Osteoblast (primary cell): ENCODE measurements around the gene CTNNBIP1. TPM values are rescaled to one million over a fixed set of nuclear protein-coding genes. Genes with fewer than 3 reads are reported as not detected.

Experiments used
- DNase-seq: peaks from one replicate; pipeline ENCODE4 v3.0.0; 2011; ENCODE audit warnings: low spot score, mixed read lengths; ENCODE audit not compliant: insufficient read length; ENCODE audit errors: missing footprints
- H2AFZ ChIP-seq: 2 replicates; pipeline ENCODE4 v1.6.0; 2011; ENCODE audit warnings: mild to moderate bottlenecking, low read length
- H3K27ac ChIP-seq: 2 replicates; pipeline ENCODE4 v1.5.1; 2011; ENCODE audit warnings: mild to moderate bottlenecking, low read depth, low read length, moderate library complexity
- H3K27me3 ChIP-seq: 2 replicates; pipeline ENCODE4 v1.6.0; 2012; ENCODE audit warnings: mild to moderate bottlenecking, control low read depth, inconsistent platforms, low read length, moderate library complexity; ENCODE audit not compliant: insufficient read depth
- H3K36me3 ChIP-seq: 2 replicates; pipeline ENCODE4 v1.5.1; 2011; ENCODE audit warnings: mild to moderate bottlenecking, low read length, control low read depth, moderate library complexity; ENCODE audit not compliant: insufficient read depth
- H3K4me1 ChIP-seq: 2 replicates; pipeline ENCODE4 v1.5.1; 2011; ENCODE audit warnings: mild to moderate bottlenecking, low read length, control low read depth, moderate library complexity; ENCODE audit not compliant: insufficient read depth
- H3K4me2 ChIP-seq: 2 replicates; pipeline ENCODE4 v1.6.0; 2011; ENCODE audit warnings: mild to moderate bottlenecking, low read length; ENCODE audit not compliant: insufficient read depth
- H3K4me3 ChIP-seq: fragments of 200-600 bp; sonication (generic); 3 replicates; pipeline ENCODE4 v1.5.1; 2012; ENCODE audit warnings: mild to moderate bottlenecking, low read length, inconsistent platforms; ENCODE audit not compliant: insufficient read depth
- H3K79me2 ChIP-seq: 2 replicates; pipeline ENCODE4 v1.6.0; 2012; ENCODE audit warnings: mild to moderate bottlenecking, low read length, control low read depth, inconsistent platforms; ENCODE audit not compliant: insufficient read depth
- H3K9me3 ChIP-seq: 2 replicates; pipeline ENCODE4 v1.5.1; 2011; ENCODE audit warnings: low read depth, low read length, control low read depth
- H4K20me1 ChIP-seq: 2 replicates; pipeline ENCODE4 v1.6.0; 2012; ENCODE audit warnings: mild to moderate bottlenecking, low read length, control low read depth; ENCODE audit not compliant: insufficient read depth
- CTCF ChIP-seq: IDR thresholded peaks from 2 replicates; pipeline ENCODE4 v1.5.1; 2011; ENCODE audit warnings: mild to moderate bottlenecking, low read depth, low read length, moderate library complexity; ENCODE audit errors: extremely low read depth
- total RNA-seq: library from RNA; depleted of rRNA; stranded (reverse); fragments of >200 nt; gene quantifications from 2 replicates; pipeline ENCODE4 v1.2.3, GENCODE V29; 2012

Gene CTNNBIP1, protein sequence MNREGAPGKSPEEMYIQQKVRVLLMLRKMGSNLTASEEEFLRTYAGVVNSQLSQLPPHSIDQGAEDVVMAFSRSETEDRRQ
- total RNA-seq, result 17.7 and 18.5 TPM in 2 replicates

DNA sequence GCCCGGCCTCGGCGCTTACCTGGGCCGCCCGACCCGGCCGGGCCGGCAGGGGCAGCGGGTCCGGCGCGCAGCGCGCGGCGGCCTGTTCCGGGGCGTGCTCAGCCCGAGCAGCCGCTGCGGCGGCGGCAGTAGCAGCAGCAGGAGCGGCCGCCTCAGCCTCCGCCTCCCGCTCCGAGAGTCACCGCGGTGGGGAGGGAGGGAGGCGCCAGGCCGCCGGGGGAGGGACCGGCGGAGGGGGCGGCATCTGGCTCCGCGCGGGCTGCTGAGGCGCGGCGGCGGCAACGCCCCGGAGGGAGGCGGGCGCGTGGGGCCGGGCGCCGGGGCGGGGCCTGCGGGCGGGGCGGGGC is at the start of gene CTNNBIP1:
Gene CTNNBIP1 (minus strand): TSS at position 194 of the 347 bp plus-strand sequence. CDS start 38,205 bp downstream, outside the sequence.
- DNase-seq, result peak; percentile 100
- no peak for TF ChIP-seq CTCF

DNA sequence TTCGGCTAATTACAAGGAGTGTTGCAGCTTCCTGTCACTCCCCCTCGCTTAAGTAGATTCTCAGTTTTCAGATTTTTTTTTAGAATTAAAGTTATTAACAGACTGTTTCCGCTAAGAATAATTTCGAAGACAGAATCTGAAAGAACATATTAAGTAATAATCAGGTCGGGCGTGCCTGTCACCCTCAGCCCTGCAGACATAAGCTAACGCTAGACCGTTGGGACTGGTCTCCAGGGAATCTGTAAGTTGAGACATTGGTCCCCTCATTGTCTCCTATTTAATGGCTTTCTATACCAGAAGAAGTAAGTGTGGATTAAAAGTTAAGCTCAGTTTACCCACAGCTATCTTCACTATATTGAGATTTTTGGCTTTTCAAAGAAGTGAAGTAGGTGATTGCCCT is 47.7 kb upstream of the CTNNBIP1 start:
- H3K4me1 ChIP-seq, result no peaks in the 10 kb centered on the region
- no peaks in the 10 kb centered on the region for H3K36me3 ChIP-seq
- H3K9me3 ChIP-seq, result no peaks in the 10 kb centered on the region
- H3K4me2 ChIP-seq, result no peak overlapping the region
- peaks cover 1% of the 10 kb centered on the region for H3K79me2 ChIP-seq
- no peak overlapping the region for H3K27ac ChIP-seq
- no peaks in the 10 kb centered on the region for H4K20me1 ChIP-seq
- TF ChIP-seq CTCF, result no peak
- no peak overlapping the region for H2AFZ ChIP-seq
- H3K4me3 ChIP-seq, result no peak overlapping the region
- H3K27me3 ChIP-seq, result no peaks in the 10 kb centered on the region
- DNase-seq, result no peak

More for the DNA sequence above, at the start of gene CTNNBIP1:
- peaks cover 9% of the 10 kb centered on the region for H3K79me2 ChIP-seq
- H2AFZ ChIP-seq, result peak within 1 kb of the TSS; percentile 92
- H3K36me3 ChIP-seq, result no peaks in the 10 kb centered on the region
- peaks cover 7% of the 10 kb centered on the region for H4K20me1 ChIP-seq
- H3K9me3 ChIP-seq, result no peaks in the 10 kb centered on the region
- H3K27me3 ChIP-seq, result no peaks in the 10 kb centered on the region
- H3K27ac ChIP-seq, result peak within 1 kb of the TSS; percentile 33
- H3K4me1 ChIP-seq, result peaks cover 15% of the 10 kb centered on the region
- H3K4me3 ChIP-seq, result peak within 1 kb of the TSS; percentile 79
- peak within 1 kb of the TSS; percentile 98 for H3K4me2 ChIP-seq

DNA sequence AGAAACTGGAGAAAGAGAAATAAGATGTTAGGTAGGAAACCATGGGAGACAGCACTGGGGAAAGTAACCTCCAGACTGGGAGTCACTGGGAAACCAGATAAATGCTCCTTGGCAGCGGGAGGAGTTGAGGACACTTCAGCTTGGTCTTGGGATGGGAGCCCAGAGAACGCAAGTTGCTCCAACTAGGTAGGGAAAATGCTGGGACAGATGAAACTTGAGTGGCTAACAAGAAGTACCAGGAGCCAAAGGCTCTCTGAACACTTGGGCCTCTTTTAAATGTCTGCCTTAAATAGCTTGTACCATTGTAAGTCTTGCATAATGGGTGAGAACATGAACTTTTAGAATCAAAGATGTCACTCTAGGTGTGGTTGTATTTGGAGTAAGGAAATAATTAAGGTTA is 36.2 kb upstream of the CTNNBIP1 start:
- Histone ChIP-seq H3K4me2 (no peak overlapping the region), H4K20me1 (no peaks in the 10 kb centered on the region), H3K27ac (no peak overlapping the region), H3K4me3 (no peak overlapping the region), H3K79me2 (peaks cover 14% of the 10 kb centered on the region), H3K36me3 (peaks cover 13% of the 10 kb centered on the region), H3K27me3 (no peaks in the 10 kb centered on the region), H3K9me3 (no peaks in the 10 kb centered on the region), H2AFZ (no peak overlapping the region), H3K4me1 (peaks cover 2% of the 10 kb centered on the region)
- no peak for DNase-seq
- no peak for TF ChIP-seq CTCF

DNA sequence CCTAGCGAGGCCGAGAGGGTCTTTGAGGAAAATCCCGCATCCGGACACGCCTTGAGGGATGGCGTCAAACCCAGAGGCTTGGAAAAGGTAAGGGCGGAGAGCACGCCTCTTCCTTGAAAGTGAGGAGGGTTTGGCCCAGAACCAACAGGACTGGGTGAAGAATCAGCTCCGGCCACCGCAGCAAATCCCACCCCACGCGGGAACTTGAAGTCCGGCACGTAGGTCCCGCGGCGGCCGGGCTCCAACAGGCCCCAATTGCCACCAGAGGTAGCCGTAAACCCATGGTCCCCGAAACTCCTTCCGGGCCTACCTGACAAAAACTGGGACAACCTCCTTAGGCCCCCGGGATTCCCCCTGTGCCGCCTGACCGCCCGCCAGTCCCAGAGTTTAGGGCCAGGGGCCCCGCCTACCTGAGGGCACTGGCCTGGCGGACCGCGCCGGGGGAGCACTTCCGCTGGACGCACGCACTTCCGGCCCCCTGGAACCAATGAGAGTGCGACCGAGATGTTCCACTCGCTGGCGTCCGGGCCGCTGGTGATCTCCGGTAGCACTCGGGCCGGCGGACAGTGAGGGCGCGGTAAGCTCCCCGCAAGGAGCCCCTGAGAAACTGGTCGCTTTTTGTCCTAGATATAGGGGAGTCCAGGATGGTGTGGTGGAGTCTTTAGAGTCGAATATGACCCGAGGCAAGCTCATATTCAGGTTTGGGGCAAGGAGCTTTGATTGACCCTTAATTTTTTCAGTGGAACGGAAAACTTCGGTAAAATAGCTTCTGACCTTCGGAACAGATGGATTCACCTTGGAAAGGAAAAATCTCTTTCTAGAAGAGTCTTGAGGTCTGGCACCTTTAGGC is 33.1 kb upstream of the CTNNBIP1 start, which contains the start of the genes LZIC and NMNAT1:
Gene LZIC (minus strand): TSS at position 453 of the 850 bp plus-strand sequence. CDS start 6,772 bp downstream, outside the sequence.
Gene NMNAT1 (plus strand): TSS at position 537 of the 850 bp plus-strand sequence. CDS start 28,599 bp downstream, outside the sequence.
- no peaks in the 10 kb centered on the region for H3K9me3 ChIP-seq
- peak within 1 kb of the TSS; percentile 98 for H3K4me2 ChIP-seq
- peak within 1 kb of the TSS; percentile 87 for H3K27ac ChIP-seq
- H3K36me3 ChIP-seq, result peaks cover 11% of the 10 kb centered on the region
- no peaks in the 10 kb centered on the region for H4K20me1 ChIP-seq
- peak within 1 kb of the TSS; percentile 99 for H2AFZ ChIP-seq
- peak; percentile 98 for DNase-seq
- H3K4me3 ChIP-seq, result peak within 1 kb of the TSS; percentile 93
- peaks cover 14% of the 10 kb centered on the region for H3K79me2 ChIP-seq
- no peaks in the 10 kb centered on the region for H3K4me1 ChIP-seq
- H3K27me3 ChIP-seq, result no peaks in the 10 kb centered on the region
- no peak for TF ChIP-seq CTCF
